ENCODE data around the gene RASL10A. TPM values are rescaled to one million over a fixed set of nuclear protein-coding genes. Genes with fewer than 3 reads are reported as not detected.

Gene RASL10A
- total and polyA plus RNA-seq, 7 donors: 0.32 to 3.3 (median 0.80) TPM

GRCh38 chr22:29267462-29267857 is 48.0 kb downstream of the RASL10A start:
- H3K27me3 ChIP-seq (ENCODE audit: insufficient read depth in 3 of 3, low read length in 2 of 3): no peaks in the 10 kb centered on the region
- DNase-seq: no peak
- intact Hi-C loops (cut with DNase I): loop anchor here in 1 of 2 donors (5.0 kb wide), 1 partner anchor 40 kb away; the partner anchor contains the start of gene GAS2L1
- H3K9me3 ChIP-seq: no peaks in the 10 kb centered on the region
- H3K27ac ChIP-seq: peak overlapping the region; percentile 100
- no peak for TF ChIP-seq CTCF (IDR thresholded peaks at IDR 0.05)
- peaks cover 0 to 36% of the 10 kb centered on the region in 2 donors for H3K36me3 ChIP-seq (ENCODE audit: insufficient read depth in 1 of 2, low read depth in 1 of 2)
- H3K4me3 ChIP-seq: peak overlapping the region; percentile 94
- no peak for ATAC-seq
- WGBS, 3 donors: 0 to 1% (median 0%) methylated on average over 32 of the region's 32 CpGs
- peaks cover 52% of the 10 kb centered on the region for H3K4me1 ChIP-seq

GRCh38 chr22:29266564-29267461 is 48.7 kb downstream of the RASL10A start:
- peaks cover 0 to 31% of the 10 kb centered on the region in 2 donors for H3K36me3 ChIP-seq (ENCODE audit: insufficient read depth in 1 of 2, low read depth in 1 of 2)
- no peak for TF ChIP-seq CTCF (IDR thresholded peaks at IDR 0.05)
- peak overlapping the region; percentile 100 for H3K27ac ChIP-seq
- no peaks in the 10 kb centered on the region for H3K9me3 ChIP-seq
- intact Hi-C loops (cut with DNase I): loop anchor here in 1 of 2 donors (5.0 kb wide), 1 partner anchor 40 kb away; the partner anchor contains the start of gene GAS2L1
- H3K4me3 ChIP-seq: peak overlapping the region; percentile 94
- ATAC-seq (no peak), DNase-seq (no peak)
- no peaks in the 10 kb centered on the region for H3K27me3 ChIP-seq (ENCODE audit: insufficient read depth in 3 of 3, low read length in 2 of 3)
- 21 to 24% (median 24%) methylated on average over 13 of the region's 13 CpGs for WGBS, 3 donors
- peaks cover 45% of the 10 kb centered on the region for H3K4me1 ChIP-seq

GRCh38 chr22:29265929-29266328 is 49.6 kb downstream of the RASL10A start:
- Histone ChIP-seq H3K4me1 (peaks cover 37% of the 10 kb centered on the region), H3K27me3 (ENCODE audit: insufficient read depth in 3 of 3, low read length in 2 of 3) (no peaks in the 10 kb centered on the region), H3K4me3 (peak overlapping the region; percentile 94), H3K27ac (peak overlapping the region; percentile 100), H3K36me3 (ENCODE audit: insufficient read depth in 1 of 2, low read depth in 1 of 2) (peaks cover 0 to 31% of the 10 kb centered on the region in 2 donors), H3K9me3 (no peaks in the 10 kb centered on the region)
- 57 to 66% (median 59%) methylated on average over 4 of the region's 4 CpGs for WGBS, 3 donors
- ATAC-seq (no peak), DNase-seq (no peak)
- intact Hi-C loops (cut with DNase I): loop anchor here in 1 of 2 donors (5.0 kb wide), 1 partner anchor 41 kb away; the partner anchor contains the start of gene GAS2L1
- TF ChIP-seq CTCF (IDR thresholded peaks at IDR 0.05): no peak

GRCh38 chr22:29265305-29265704 is 50.2 kb downstream of the RASL10A start:
- no peaks in the 10 kb centered on the region for H3K27me3 ChIP-seq (ENCODE audit: insufficient read depth in 3 of 3, low read length in 2 of 3)

More at GRCh38 chr22:29265305-29265704, 50.2 kb downstream of the RASL10A start:
- Histone ChIP-seq H3K4me1 (peaks cover 30% of the 10 kb centered on the region), H3K36me3 (ENCODE audit: insufficient read depth in 1 of 2, low read depth in 1 of 2) (peaks cover 0 to 34% of the 10 kb centered on the region in 2 donors), H3K27ac (peak overlapping the region; percentile 100), H3K9me3 (no peaks in the 10 kb centered on the region), H3K4me3 (no peak overlapping the region)
- no peak for ATAC-seq
- intact Hi-C loops (cut with DNase I): loop anchor here in 1 of 2 donors (5.0 kb wide), 1 partner anchor 42 kb away; the partner anchor contains the start of gene GAS2L1
- TF ChIP-seq CTCF (IDR thresholded peaks at IDR 0.05): no peak
- DNase-seq: no peak
- 86 to 95% (median 91%) methylated on average over 7 of the region's 7 CpGs for WGBS, 3 donors
